Fibroblast of gingiva (primary cell): Measurements from ENCODE around the gene NOTUM.

ENCODE experiments used
- DNase-seq: peaks from one replicate; pipeline ENCODE4 v3.0.0-alpha.2; 2011; ENCODE audit warnings: low read depth

The NOTUM gene

DNA sequence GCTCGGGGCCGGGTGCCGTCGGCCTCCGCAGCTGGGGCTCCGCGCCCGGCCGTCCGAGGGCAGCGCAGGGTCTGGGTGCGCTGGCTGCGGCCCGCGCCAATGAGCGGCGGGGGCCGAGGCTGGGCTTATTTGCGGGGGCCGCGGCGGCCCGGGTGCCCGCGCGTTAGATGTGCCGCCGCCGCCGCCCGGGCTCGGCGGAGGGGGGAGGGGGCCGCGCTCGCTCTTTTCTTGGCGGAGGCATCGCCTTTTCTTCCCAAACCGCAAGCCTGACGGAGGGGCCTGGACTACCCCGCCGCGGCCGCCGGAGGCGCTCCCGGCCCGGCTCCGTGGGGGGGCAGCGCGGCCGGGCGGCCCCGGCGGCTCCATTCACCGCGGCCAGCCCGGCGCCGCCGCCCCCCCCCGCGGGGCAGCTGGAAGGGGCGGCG lies at the start of gene NOTUM:
Gene NOTUM (minus strand): TSS at position 101 of the 425 bp plus-strand sequence. CDS start 278 bp downstream, outside the sequence.
- no peak for DNase-seq

DNA sequence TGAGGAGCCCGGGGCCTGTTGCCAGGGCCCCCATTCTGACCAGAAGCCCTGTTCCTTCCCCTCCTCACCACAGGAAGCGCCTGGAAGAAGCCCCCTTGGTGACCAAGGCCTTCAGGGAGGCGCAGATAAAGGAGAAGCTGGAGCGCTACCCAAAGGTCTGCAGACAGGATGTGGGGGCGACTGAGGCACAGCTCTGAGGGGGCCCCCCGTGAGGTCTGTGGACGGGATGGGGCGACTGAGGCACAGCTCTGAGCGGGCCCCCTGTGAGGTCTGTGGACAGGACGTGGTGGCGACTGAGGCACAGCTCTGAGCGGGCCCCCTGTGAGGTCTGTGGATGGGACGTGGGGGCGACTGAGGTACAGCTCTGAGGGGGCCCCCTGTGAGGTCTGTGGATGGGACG lies 48.4 kb upstream of the NOTUM start:
- no peak for DNase-seq

DNA sequence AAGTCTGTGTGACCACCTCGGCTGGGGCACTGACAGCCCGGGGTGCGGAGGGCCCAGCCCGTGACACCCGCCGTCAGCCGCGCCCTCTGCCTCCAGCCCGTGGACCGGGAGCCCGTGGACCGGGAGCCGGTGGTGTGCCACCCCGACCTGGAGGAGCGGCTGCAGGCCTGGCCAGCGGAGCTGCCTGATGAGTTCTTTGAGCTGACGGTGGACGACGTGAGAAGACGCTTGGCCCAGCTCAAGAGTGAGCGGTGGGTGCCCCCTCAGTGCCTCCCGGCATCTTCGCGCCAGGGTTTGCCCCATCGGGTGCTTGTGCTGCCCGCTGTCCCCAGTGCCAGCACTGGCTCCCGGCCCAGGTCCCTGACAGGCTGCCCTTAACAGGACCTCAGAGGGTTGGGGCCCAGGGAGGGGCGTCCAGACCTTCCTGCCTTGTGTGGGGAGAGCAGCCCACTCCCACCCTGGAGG lies 48.0 kb upstream of the NOTUM start:
- no peak for DNase-seq

DNA sequence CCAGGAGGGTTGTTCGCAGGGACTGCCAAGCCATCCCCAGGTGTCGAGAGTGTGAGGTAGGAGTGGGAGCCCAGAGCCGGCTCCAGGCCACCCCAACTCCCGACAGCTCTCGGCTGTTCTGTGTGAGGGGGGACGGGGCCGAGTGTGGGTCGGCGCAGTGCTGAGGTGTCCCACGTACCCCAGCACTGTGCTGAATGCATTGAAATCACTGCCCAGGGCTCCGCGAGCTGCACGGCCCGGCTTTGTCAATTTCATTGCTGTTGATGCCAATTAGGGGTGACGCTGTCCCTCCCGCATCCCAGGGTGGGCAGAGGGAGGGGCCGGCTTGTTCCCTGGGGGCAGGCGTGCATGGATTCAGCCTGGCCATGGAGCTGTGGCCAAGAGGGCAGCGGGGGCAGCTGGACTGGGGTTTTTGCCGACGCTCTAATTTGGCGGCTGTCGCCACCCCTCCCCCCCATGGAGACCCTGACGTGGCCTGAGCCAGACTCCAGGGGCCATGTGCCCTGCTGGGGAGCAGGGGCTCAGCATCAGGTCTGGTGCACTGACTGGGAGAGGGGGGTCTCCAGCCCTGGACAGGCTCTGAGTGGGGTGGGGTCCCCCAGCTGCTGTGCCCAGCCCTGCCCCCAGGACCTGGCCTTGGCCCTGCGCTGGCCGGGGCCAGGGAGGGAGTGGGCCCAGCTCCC lies 47.4 kb upstream of the NOTUM start:
- no peak for DNase-seq

DNA sequence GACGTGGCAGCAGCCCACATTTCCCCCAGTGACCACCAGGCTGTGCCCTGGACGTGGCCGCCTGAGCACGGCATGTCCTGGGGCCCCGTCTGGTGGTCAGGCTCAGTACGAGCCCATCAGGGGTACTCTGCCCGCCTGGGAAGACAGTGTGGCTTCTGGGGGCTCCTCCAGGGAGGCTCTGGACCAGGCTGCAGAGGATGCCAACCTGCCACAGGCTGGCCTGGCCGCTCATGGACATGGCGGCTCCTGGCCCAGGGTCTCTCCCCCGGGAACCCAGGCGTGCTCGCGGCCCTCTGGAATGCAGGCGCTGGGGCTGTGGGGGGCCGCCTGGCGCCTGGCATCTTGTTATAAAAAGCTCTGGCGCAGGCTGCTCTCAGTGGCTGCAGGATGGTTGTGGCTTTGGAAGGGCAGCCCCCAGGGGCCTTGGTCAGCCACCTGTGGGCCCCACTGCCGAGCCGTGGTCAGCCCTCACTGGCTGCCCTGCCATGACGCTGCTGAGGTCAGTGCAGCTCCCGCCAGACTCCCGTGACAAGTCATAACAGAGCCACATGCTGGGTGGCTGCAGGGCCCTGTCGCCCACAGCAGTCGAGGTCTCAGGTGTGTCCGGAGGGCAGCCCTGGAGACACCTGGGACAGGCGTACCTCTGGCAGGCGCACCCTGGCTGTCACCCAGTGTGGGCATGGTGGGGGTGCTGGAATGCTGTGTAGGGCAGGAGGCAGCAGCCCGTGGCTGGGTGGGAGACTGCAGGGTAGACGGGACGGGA lies 46.7 kb upstream of the NOTUM start:
- no peak for DNase-seq

DNA sequence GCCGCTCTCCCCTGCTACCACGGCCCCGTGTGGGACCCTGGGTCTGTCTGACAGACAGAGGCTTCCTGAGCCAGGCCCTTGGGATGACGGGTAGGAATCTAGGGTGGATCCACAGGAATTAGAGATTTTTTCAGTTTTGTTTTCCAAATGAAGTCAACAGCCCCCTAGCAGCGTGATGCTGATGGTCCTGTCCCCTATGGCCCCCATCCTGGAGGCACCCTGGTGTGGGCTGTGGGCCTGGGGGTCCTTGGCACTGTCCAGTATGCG lies 46.2 kb upstream of the NOTUM start:
- no peak for DNase-seq

DNA sequence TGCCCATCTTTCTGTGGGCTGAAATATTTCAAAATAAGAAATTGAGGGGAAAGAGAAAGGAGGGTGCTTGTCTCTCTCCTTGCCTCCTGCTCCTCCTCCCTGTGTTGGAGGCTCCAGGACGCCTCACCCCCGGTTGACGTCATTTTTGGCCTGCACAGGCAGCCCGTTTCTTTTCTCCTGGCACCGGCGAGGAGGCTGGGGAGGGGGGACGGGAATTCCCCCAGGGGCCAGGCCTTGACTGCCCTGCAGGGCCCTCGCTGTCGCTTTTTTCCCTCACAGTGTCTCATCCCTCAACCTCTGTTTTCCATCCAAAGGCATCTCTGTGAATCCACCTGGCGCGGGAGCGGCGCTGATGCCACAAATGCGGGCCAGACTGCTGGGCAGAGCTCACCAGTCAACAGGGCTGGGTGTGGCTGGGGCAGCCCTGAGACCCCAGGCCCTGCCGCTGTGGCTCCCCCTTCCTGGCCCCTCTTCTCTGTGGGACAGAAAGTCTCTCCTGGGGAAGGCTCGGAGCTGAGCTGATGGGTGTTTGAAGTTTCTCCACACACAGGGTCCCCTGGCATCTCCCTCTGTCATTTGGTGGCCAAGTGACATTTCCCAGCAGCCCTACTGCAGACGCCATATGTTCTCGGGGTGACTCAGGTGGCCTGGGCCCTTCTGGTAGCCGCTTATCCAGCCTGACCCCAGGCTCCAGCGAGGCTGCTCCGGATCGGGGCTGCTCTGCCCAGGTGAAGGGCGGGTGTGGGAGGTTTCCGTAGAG lies 45.7 kb upstream of the NOTUM start:
- no peak for DNase-seq

DNA sequence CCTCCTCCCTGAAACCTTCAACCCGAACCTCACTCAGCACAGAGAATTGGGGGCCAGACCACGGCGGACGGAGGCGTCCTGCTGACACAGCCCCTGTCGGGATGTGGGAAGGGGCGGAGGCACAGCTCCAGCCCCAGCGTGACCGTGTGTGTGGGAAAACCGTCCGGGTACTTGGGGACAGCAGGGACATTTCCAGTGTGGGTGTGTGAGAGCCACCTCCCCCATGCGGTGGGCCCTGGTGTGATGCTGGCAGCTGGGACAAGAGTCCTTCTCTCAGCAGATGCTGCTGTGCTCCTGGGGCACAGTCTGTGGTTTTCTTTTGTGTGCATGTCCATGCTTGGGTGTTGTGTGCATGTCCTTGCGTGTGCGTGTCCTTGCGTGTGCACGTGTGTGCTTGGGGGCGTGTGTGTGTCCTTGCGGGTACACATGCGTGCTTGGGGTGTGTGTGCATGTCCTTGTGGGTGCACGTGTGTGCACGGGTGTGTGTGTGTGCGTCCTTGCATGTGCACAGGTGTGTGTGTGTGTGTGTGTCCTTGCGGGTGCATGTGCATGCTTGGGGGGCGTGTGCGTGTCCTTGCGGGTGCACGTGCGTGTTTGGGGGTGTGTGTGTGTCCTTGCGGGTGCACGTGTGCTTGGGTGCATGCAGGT lies 44.8 kb upstream of the NOTUM start:
- DNase-seq: no peak

DNA sequence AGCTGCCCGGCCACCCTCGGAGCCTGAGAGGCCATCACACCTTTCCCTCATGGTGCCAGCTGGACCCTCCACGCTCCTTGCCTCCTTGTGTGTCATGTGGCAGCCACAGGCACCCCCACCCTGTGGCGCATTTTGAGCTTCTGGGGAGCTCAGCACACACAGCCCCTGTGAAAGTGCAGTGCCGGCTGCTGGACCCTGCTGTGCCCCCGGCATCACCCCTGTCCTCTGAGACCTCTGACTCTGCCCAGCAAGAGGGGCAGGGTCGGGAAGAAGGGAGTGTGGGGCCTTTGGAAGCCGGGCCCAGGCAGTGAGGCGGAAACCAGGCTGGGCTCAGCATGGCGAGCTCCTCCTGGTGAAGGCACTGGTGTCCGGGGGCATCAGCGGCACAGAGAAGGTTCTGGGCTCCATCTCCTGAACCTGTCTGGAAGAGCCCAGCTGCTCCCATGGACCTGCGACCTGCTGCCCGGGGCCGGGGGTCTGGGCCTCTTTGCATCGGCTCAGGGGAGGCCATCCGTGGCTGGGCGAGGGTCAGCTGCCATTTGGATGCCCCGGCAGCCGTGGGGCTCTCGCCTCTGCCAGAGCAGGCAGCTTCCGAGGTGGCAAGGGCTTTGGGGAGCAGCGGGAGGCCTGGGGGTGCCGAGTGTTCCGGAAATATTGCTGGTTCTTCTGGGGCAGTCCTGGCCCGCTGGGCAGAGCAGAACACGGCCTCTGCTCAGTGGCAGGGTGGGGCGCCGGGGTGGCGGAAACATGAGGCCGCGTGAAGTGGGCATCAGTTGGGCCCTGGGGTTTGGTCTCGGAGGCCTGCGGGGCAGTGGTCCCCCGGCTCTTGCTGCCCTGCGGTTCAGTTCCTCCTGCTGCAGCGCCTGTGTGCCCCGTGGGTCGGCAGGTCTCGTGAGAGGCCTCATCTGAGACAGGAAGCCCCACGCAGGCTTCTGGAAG lies 43.8 kb upstream of the NOTUM start:
- no peak for DNase-seq

DNA sequence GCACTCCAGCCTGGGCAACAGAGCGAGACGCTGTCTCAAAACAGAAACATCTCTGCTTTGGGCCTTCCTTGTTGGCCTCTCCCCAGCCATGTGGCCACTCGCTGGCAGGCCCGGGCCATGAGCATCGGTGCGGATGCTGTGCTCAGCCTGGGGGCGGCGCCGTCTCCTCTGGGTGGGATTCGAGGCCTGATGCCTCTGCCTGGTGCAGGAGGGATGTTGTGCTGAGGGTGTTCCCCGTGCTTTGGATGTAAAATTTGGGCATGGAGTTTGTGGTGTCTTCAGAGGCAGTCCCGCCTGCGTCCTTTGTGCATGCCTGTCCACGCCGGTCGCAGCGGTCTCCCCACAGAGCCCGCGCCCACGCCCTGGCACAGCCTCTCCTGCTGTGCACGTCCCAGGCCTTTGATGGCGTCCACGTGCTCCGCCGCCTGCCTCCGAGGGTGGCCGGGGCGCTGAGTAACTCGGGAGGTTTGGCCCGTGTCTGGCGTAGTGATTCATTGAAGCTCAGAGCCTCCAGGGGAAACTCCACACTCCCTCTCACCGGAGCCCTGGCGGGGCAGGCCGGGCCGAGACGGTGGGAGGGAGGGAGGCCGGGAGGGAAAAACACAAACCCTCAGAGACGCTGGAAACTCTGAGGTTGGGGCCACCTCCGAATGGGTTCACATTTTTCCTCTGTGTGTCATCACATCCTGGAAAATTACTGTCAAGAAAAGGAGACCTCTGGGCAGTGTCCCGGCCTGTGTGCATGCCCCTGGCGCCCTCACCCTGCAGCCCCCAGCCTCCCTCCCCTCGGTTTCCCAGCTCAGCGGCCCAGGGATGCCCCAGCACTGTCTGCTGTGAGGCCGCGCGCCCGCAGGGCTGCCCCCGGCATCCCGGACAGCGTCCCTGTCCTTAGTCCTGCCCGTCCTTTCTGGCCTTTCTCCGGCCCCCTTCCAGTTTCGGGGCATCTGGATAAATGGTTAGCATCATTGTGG lies 42.7 kb upstream of the NOTUM start:
- peak; percentile 90 for DNase-seq

DNA sequence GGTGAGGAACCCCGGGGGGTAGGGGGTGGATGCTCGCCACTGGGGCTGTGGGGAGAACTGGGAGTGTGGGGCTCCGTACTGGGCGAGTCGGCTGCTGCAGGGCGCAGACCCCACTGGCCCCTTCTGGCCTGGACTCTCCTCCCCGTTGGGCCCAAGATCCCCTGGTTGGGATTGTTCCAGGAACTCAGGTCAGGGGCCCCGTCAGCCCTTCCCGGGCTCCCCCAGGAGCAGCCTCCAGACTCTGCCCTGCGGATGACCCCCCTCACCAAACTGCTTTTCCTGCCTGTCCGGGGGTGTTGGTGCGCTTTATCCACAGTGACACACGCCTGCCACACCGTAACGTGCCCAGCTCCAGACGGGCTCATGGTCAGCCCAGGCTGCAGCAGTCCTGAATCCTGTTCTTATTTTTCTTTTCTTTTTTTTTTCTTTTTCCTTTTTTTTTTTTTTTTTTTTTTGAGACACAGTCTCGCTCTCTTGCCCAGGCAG lies 40.6 kb upstream of the NOTUM start:
- no peak for DNase-seq

DNA sequence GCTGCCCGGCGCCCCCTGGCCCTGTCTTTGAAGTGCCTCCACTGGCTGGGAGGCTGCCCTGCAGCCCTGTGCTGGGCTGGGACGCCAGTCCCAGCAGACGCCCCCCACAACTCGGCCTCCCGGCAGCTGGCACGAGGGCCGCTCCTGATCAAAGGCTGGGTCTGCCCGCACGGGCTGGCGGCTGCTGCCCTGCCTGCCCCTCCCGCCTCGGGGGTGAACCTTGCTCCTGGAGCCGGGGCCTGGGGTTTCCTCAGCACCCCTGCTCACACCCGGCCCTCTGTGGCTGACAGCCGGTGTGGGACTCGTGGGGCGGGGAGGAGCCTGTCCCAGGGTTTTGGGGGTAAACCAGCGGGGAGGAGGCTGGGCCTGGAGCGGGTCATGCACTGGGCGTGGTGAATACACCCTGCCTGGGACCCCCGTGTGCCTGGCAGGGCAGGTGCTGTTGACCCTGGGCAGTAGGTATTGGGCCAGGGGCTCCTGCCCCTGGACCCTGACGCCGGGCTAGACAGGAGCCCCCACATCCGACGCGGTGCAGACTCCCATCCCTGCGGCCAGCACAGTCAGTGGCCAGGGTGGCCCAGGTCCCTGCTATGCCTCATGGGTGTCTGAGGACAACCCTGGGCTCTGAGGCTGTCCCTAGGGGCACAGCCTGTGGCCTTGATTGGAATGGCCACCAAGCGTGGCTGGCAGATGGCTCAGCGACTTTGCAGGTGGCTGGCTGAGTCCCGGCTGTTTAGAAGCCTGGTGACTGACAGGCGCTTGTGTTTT lies 40.0 kb upstream of the NOTUM start:
- no peak for DNase-seq

DNA sequence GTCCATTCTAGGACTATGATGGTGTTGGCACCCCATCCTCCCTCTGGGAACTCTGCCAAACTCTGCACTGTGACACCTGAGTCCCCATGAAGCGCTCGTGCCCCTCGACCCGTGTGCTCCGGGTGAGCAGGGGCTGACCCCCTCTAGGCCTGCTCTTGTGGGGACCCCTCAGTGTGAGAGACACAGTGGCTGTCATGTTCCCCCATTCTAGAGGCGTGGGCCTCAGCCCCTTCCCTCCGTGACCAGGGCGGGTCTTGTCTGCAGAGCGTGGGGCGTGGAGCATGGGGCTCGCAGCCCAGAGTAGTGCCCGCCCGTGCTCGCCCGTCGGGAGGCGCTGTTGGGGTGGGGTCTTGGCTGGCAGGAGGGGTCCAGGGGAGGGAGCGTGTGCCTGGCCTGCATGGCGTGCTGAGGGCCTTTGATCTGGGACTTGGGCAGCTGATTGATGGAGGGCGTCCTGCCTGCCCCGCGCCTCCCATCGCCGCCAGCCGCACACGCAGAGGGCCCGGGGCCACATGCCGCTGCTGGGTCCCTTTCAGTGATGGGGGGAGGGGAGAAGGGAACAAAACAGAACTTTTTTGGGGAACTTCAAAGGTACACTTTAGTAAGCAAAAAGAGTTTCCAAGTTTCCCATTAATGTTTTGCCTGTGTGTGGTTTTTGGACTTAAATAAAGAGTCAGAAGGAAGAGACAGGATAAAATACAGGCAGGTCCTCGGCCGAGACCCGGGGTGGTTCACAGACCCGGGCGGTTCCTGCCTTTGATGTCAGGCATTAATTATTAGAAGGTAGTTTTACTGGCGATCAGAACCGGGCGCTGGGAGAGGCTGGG lies 39.2 kb upstream of the NOTUM start:
- no peak for DNase-seq

DNA sequence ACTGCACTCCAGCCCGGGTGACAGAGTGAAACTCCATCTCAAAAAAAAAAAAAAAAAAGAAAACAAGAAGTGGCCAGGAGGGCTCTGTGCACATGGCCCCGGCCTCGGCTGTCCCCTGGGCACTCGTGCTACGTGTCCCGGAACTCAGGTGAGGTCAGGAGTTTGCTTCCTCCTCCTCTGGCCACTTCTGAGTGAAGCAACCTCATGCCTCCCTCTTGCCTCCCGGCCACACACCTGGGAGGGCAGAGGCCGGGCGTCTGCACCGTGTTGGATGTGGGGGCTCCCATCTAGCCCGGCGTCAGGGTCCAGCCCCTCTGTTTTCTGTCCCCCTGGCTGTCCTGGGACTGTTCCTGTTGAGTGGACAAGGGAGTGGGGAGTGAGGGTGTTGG lies 38.6 kb upstream of the NOTUM start:
- DNase-seq: no peak

DNA sequence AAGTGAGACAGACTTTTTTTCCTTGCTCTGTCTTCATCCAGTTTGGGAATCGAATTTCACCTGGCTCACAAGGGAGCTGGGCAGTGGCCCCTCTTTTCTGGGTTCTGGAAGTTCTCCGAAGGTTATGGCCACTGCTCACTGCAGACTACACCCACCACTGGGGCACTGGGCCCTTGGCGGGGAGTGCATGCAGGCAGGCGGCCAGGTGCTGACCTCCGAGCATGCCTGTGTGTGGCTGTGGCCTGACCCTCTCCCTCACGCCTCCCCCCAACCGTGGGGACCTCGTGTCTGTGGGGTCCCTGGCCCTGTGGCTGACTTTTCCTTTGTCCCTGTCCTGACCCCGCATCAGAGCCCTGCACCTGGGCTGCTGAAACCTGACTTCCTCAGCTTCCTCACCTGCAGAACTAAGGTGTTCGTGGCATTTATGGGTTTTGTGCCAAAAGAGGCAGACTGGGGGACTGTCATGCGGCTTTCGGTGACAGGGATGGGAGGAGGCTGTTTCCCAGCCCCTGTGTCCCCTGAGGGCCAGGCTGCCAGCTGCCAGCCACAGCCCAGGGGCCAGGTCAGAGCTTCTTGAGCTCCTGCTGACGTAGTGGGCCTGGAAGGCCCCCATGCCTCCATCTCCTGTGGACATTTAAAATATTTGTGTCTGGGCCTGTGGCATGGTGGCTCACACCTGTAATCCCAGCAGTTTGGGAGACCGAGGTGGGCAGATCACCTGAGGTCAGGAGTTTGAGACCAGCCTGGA lies 37.9 kb upstream of the NOTUM start:
- no peak for DNase-seq

DNA sequence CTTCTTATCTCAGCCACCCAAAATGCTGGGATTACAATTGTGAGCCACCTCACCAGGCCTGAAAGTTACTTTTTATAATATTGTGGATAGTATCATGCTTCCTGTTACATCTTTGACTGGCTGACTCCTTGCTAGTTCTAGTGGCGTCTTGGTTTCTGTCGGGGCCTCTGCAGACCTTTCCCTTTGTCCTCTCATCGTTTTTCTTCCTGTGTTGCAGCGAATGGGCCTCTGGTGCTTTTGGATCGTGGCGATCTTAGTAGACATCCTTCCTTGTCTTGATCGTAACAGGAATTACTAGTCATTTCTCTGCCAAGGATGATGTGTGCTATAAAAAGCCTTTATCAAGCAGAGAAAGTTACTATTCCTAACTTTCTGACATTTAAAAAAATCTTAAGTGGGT lies 37.2 kb upstream of the NOTUM start:
- DNase-seq: no peak

DNA sequence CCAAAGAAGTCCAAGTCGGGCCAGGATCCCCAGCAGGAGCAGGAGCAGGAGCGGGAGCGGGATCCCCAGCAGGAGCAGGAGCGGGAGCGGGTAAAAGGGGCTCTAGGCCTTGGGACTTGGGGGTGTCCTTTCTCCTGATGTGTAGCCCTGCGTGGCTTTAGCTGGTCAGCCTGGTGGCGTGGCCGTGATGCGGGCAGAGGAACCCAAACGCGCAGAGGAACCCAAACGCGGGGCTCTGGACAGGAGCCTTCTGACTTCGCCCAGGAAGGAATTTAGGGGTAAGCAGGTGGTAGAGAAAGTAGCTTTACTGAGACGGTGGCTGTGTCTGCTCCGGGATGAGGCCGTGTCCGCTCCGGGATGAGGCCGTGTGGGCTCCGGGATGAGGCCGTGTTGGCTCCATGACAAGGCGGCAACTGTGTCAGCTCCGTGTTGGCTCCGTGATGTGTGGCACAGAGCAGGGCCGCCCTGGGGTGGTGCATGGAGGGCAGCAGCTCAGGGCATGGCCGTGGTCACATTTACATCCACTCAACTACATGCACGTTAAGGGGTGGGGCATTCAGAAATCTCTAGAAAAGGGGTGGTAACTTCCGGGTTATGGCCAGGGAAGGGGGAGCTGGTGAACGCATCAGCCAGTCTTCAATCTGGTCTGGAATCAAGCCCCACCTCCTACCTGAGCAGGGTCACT lies 35.9 kb upstream of the NOTUM start:
- no peak for DNase-seq
